Keratinocyte (primary cell): ENCODE measurements around the gene TSHZ1.

Experiments used
- EZH2 ChIP-seq: IDR thresholded peaks from one replicate; pipeline ENCODE4 v1.6.1; 2012; ENCODE audit warnings: inconsistent platforms, mild to moderate bottlenecking, low read length, moderate library complexity
- TF ChIP-seq, protein P1 (sequence below), 3 experiments: IDR thresholded peaks in 1 of 3; conservative IDR thresholded peaks in 1 of 3; optimal IDR thresholded peaks in 1 of 3; 2 replicates in 2 of 3; 3 replicates in 1 of 3; pipeline versions ENCODE3 to v1.5.1; 2011; ENCODE audit warnings: low read length in 3 of 3, mild to moderate bottlenecking in 3 of 3, moderate library complexity in 2 of 3, control low read depth in 1 of 3, inconsistent platforms in 1 of 3; ENCODE audit not compliant: insufficient read depth in 2 of 3; ENCODE audit errors: extremely low read depth in 1 of 3

DNA sequence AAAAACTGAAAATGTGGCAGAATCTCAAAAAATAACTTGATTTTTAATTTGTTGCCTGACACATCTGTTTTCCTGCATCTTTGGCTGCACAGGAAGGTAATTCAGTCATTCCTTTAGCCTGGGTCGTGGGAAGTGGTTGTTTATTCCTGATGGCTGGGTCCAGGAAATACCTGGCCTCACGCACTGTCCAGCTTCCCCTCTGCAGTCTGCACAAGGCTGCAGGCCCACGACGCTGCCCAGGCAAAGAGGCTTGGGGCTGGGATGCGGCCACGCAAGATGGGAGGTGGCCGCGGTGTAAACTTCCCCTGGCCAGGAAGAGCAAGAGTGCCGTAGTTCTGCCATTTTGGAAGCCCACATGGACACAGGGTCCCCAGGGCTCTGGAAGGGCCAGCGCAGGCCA lies 28.2 kb downstream of the TSHZ1 start:
- TF ChIP-seq, protein P1, sequence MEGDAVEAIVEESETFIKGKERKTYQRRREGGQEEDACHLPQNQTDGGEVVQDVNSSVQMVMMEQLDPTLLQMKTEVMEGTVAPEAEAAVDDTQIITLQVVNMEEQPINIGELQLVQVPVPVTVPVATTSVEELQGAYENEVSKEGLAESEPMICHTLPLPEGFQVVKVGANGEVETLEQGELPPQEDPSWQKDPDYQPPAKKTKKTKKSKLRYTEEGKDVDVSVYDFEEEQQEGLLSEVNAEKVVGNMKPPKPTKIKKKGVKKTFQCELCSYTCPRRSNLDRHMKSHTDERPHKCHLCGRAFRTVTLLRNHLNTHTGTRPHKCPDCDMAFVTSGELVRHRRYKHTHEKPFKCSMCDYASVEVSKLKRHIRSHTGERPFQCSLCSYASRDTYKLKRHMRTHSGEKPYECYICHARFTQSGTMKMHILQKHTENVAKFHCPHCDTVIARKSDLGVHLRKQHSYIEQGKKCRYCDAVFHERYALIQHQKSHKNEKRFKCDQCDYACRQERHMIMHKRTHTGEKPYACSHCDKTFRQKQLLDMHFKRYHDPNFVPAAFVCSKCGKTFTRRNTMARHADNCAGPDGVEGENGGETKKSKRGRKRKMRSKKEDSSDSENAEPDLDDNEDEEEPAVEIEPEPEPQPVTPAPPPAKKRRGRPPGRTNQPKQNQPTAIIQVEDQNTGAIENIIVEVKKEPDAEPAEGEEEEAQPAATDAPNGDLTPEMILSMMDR (optimal IDR thresholded peaks at IDR 0.05 in 1 of 3, IDR thresholded peaks at IDR 0.05 in 1 of 3, conservative IDR thresholded peaks at IDR 0.05 in 1 of 3; ENCODE audit: extremely low read depth in 1 of 3, insufficient read depth in 2 of 3, low read length in 3 of 3) = no peak
- no peak for TF ChIP-seq EZH2
